Cardiac fibroblast (primary cell): ENCODE results near the gene CFAP97D2.
"Not testable (repeated sequence)": the region's sequence is repeated elsewhere in the genome, so short reads cannot be mapped to it uniquely, and the experiment has no call there.

Source experiments
- DNase-seq, 2 donors: peaks; one replicate each; pipeline versions ENCODE4 v3.0.0 to v3.0.0-alpha.2; 2010; ENCODE audit warnings: low read depth in 2 of 2
- H3K4me3 ChIP-seq, 2 donors: replicated peaks in 1 of 2; 1 replicate in 1 of 2; 2 replicates in 1 of 2; pipeline ENCODE4 v1.5.1; 2011; ENCODE audit warnings: low read depth in 2 of 2, low read length in 2 of 2, mild to moderate bottlenecking in 2 of 2, moderate library complexity in 1 of 2
- TF ChIP-seq, protein P1 (sequence below): IDR thresholded peaks from one replicate; pipeline ENCODE4 v1.5.1; 2011; ENCODE audit warnings: low read depth, mild to moderate bottlenecking, low read length, inconsistent platforms

Gene CFAP97D2

DNA sequence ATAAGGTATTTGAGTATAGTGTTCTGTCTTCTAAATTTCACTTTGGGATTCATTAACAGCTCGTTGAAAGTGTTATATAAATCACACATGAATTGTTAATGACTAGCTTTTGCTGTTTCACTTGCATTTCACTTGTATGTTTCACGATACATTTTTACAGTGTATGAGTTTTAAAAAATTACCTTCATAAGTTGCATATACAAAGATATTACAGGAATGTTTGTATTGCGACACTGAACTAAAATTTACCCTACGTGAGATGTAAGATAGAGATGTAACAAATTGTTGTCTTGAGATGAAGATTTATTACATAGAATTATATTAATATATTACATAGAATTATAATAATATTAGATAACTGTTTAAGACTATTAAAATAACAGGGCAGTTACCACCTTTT lies 57.2 kb downstream of the CFAP97D2 start:
- DNase-seq: no peak
- H3K4me3 ChIP-seq: peak overlapping the region; percentile 90 to 91

DNA sequence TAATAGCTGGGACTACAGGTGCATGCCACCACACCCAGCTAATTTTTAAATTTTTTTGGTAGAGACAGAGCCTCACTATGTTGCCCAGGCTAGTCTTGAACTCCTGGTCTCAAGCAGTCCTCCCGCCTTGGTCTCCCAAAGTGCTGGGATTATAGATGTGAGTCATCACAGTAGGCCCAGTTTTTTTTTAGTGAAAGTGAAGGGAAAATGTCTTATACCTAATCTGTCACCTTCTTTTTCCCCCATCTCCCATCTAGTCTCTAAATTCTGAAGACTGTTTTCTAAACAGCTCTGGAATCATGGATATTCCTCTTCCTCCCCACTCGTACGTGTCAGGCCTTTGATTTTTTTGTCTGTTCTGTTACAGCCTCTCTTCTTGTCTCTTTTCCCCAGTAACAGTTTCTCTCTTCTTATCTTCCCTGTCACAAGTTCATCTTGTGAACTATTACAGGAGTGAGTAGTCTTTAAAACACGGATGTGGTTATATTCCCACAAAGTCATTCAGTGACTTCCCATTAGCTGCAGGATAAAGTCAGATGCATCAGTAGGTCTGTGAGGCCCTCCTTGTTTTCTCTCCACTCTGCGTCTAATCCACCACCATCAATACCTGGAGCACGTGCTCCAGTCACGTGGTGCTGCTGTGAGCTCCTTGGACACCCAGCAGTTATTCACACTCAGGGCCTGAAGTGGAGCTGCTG lies 58.5 kb downstream of the CFAP97D2 start:
- no peak overlapping the region for H3K4me3 ChIP-seq
- TF ChIP-seq, protein P1, sequence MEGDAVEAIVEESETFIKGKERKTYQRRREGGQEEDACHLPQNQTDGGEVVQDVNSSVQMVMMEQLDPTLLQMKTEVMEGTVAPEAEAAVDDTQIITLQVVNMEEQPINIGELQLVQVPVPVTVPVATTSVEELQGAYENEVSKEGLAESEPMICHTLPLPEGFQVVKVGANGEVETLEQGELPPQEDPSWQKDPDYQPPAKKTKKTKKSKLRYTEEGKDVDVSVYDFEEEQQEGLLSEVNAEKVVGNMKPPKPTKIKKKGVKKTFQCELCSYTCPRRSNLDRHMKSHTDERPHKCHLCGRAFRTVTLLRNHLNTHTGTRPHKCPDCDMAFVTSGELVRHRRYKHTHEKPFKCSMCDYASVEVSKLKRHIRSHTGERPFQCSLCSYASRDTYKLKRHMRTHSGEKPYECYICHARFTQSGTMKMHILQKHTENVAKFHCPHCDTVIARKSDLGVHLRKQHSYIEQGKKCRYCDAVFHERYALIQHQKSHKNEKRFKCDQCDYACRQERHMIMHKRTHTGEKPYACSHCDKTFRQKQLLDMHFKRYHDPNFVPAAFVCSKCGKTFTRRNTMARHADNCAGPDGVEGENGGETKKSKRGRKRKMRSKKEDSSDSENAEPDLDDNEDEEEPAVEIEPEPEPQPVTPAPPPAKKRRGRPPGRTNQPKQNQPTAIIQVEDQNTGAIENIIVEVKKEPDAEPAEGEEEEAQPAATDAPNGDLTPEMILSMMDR: no peak
- no peak for DNase-seq

More for the DNA sequence above, 57.2 kb downstream of the CFAP97D2 start:
- TF ChIP-seq, protein P1: no peak

DNA sequence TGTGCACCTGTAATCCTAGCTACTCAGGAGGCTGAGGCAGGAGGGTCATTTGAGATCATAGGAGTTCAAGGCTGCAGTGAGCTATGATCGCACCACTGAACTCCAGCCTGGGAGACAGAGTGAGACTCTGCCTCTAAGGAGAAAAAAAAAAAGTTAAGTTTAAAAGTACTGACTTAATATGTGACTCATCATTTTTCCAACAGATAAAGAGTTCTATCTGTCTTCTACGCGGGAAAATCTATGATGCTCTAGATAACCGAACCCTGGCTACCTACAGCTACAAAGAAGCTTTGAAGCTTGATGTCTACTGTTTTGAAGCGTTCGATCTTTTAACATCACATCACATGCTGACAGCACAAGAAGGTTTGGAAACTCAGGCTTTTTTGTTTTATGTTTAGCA lies 62.9 kb downstream of the CFAP97D2 start:
- TF ChIP-seq, protein P1: no peak
- no peak for DNase-seq

DNA sequence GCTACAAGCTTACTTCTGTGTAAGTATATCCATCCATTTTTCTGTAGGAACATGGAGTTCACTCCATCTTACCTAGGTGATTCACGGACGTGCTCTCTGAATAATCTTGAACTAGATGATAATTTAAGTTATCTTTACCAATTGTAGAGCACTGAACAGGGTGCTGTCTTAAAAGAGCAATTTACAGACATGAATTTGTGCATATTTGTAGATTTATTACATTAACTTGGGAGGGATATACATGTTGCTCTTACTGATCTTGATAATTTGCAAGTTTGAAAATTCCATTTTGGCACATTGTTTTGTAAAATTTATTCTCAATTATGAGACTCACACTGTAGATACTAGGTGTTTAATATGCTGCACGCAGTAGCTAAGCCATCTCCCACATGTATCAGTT lies 64.9 kb downstream of the CFAP97D2 start:
- TF ChIP-seq, protein P1: no peak
- no peak overlapping the region for H3K4me3 ChIP-seq
- no peak for DNase-seq

More for the DNA sequence above, 62.9 kb downstream of the CFAP97D2 start:
- no peak overlapping the region for H3K4me3 ChIP-seq

DNA sequence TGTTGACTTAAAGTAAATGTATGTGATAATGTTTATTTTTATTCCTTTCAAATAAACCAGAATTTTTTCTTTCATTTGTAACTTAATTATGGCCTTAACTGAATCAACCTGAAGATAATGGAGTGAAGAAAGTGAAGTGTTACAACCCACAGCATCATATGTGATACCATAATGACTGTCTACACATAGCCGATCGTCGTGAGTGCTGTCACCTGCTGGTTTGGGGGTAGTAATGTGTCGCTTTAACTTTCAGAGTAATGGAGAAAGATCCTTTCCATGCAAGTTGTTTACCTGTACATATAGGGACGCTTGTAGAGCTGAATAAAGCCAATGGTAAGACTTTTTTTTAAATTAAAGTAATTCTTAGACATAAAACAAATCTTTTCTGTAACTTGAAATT lies 65.6 kb downstream of the CFAP97D2 start:
- TF ChIP-seq, protein P1: no peak
- H3K4me3 ChIP-seq: no peak overlapping the region
- no peak for DNase-seq

DNA sequence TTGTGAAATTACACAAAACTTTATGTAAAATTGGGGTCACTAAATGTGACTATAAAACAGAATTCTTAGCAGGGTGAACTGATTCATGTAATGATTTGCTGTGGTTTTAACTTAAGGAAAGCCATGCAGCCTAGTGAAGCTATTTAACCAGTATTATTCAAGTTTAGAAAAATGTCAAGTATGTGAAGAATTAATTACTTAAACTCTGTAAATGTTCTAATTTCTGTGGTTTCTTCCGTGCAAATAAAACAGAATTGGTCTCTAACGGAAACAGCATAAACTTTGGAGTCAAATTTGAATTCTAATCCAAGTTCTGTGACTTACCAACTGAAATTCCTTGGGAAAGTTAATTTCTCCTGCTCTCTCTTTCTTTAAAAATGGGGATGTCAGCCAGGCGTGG lies 69.0 kb downstream of the CFAP97D2 start:
- H3K4me3 ChIP-seq: no peak overlapping the region
- TF ChIP-seq, protein P1: no peak
- DNase-seq: no peak

DNA sequence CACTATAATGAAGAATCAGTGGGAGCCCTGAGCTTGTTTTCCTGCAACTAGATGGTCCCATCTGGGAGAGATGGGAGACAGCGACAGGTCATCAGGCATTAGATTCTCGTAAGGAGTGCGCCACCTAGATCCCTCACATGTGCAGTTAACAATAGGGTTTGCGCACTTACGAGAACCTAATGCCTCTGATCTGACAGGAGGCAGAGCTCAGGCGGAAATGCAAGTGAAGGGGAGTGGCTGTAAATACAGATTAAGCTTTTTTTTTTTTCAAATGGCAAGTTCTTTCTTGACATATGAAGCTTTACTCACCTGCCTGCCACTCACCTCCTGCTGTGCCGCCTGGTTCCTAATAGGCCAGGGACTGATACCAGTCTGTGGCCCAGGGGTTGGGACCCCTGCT lies 70.0 kb downstream of the CFAP97D2 start:
- TF ChIP-seq, protein P1: no peak
- H3K4me3 ChIP-seq: no peak overlapping the region
- DNase-seq: no peak

DNA sequence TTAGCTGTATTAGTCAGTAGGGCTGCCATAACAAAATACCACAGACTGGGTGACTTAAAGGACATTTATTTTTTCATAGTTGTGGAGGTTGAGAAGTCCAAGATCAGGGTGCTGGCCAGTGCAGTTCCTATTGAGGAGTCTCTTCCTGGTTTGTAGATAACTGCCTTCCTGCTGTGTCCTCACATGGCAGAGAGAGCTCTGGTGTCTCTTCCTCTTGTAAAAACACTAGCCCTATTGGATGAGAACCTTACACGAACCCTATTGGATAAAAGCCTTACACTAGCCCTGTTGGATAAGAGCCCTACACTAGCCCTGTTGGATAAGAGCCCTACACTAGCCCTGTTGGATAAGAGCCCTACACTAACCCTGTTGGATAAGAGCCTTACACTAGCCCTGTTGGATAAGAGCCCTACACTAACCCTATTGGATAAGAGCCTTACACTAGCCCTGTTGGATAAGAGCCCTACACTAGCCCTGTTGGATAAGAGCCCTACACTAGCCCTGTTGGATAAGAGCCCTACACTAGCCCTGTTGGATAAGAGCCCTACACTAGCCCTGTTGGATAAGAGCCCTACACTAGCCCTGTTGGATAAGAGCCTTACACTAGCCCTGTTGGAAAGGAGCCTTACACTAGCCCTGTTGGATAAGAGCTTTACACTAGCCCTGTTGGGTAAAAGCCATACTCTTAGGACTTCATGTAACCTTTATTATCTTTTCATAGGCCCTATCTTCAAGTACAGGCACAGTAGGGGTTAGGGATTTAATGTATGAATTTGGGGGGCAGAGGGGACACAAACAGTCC lies 72.8 kb downstream of the CFAP97D2 start:
- not testable (repeated sequence) for H3K4me3 ChIP-seq, DNase-seq
